Measurements from ENCODE around the gene GUF1. TPM values are rescaled to one million over a fixed set of nuclear protein-coding genes. Genes with fewer than 3 reads are reported as not detected.

Gene GUF1
- total RNA-seq, 2 donors from 2014 or later: 42.8 to 43.7 TPM

DNA sequence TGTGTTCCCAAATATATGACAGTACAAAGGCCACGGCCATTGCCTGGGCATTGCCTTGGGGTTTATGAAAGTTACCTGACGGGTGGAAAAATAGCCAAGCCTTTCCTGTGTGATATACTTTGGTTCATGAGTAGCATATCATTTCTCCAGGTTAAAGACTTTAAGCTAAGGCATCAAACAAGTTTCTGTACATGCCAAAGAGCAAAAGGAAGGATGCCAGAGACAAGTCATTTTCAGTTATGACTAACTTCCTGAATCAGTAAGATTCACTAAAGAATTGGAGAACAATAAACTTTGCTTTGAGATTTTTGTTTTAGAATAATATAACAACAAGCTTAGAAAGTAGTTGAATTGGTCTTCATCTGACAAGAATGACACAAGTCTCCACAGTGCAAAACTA lies 9.7 kb upstream of the GUF1 start:
- Histone ChIP-seq H3K9ac (ENCODE audit: extremely low read depth, low read length, poor library complexity, severe bottlenecking) (no peak overlapping the region), H3K27ac (ENCODE audit: low read depth, low read length) (no peak overlapping the region), H3K9me3 (ENCODE audit: control insufficient read depth, low read length) (no peaks in the 10 kb centered on the region), H3K4me3 (ENCODE audit: low read length) (no peak overlapping the region), H3K4me1 (ENCODE audit: control insufficient read depth, insufficient read depth, low read length) (no peaks in the 10 kb centered on the region), H3K27me3 (ENCODE audit: control insufficient read depth, insufficient read depth, low read length, poor library complexity, severe bottlenecking) (peaks cover 52% of the 10 kb centered on the region), H3K36me3 (ENCODE audit: control insufficient read depth, insufficient read depth, low read length) (no peaks in the 10 kb centered on the region)
- 0 to 43% methylated on average over 1 to 2 of the region's 2 CpGs for WGBS, 2 experiments (ENCODE audit: insufficient coverage in 1 of 2, insufficient read length in 1 of 2)
- TF ChIP-seq, protein P1, sequence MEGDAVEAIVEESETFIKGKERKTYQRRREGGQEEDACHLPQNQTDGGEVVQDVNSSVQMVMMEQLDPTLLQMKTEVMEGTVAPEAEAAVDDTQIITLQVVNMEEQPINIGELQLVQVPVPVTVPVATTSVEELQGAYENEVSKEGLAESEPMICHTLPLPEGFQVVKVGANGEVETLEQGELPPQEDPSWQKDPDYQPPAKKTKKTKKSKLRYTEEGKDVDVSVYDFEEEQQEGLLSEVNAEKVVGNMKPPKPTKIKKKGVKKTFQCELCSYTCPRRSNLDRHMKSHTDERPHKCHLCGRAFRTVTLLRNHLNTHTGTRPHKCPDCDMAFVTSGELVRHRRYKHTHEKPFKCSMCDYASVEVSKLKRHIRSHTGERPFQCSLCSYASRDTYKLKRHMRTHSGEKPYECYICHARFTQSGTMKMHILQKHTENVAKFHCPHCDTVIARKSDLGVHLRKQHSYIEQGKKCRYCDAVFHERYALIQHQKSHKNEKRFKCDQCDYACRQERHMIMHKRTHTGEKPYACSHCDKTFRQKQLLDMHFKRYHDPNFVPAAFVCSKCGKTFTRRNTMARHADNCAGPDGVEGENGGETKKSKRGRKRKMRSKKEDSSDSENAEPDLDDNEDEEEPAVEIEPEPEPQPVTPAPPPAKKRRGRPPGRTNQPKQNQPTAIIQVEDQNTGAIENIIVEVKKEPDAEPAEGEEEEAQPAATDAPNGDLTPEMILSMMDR (conservative IDR thresholded peaks at IDR 0.05): no peak
- H3K36me3 Mint-ChIP-seq (ENCODE audit: low read depth): no peaks in the 10 kb centered on the region
- no peak overlapping the region for H3K4me3 Mint-ChIP-seq
- H3K27me3 Mint-ChIP-seq (ENCODE audit: insufficient read depth): peaks cover 34% of the 10 kb centered on the region
- no peaks in the 10 kb centered on the region for H3K9me3 Mint-ChIP-seq
- no peak for DNase-seq
- H3K27ac Mint-ChIP-seq: no peak overlapping the region
- H3K4me1 Mint-ChIP-seq: no peaks in the 10 kb centered on the region

DNA sequence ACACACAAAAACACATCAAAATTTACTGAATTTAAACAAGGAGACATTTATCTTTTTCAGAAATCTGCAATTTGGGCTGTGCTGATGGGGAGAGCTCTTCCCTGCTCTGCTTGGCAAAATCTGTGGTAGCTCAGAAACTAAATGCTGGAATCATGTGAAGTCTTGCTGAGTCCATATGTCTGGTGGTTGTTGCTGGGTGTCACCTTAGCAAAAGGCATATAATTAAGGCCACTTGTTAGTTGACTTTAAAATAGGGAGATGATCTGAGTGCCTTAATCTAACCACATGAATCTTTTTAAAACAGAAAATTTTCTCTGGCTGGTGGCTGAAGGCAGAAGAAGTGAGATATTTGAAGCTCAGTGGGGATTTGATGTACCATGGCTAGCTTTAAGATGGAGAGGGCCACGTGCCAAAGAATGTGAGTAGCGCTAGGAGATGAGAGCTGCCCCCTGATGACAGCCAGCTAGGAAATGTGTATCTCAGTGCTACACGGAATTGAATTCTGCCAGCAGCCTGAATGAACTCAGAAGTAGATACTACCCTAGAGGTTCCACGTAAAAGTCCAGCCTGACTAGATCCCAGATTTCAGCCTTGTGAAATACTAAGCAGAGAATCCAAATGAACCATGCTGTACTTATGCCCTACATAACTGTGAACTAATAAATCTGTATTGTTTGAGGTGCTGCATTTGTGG lies 7.6 kb upstream of the GUF1 start:
- H3K36me3 ChIP-seq (ENCODE audit: control insufficient read depth, insufficient read depth, low read length): no peaks in the 10 kb centered on the region
- no peaks in the 10 kb centered on the region for H3K4me1 Mint-ChIP-seq
- H3K4me3 ChIP-seq (ENCODE audit: low read length): no peak overlapping the region
- H3K9ac ChIP-seq (ENCODE audit: extremely low read depth, low read length, poor library complexity, severe bottlenecking): no peak overlapping the region
- no peaks in the 10 kb centered on the region for H3K36me3 Mint-ChIP-seq (ENCODE audit: low read depth)
- H3K9me3 ChIP-seq (ENCODE audit: control insufficient read depth, low read length): no peaks in the 10 kb centered on the region
- WGBS, 2 experiments (ENCODE audit: insufficient coverage in 1 of 2, insufficient read length in 1 of 2): 74 to 76% methylated on average over 4 of the region's 4 CpGs
- TF ChIP-seq, protein P1 (conservative IDR thresholded peaks at IDR 0.05): no peak
- DNase-seq: no peak
- H3K27ac Mint-ChIP-seq: no peak overlapping the region
- H3K9me3 Mint-ChIP-seq: no peaks in the 10 kb centered on the region
- H3K27me3 Mint-ChIP-seq (ENCODE audit: insufficient read depth): peaks cover 38% of the 10 kb centered on the region
- H3K27me3 ChIP-seq (ENCODE audit: control insufficient read depth, insufficient read depth, low read length, poor library complexity, severe bottlenecking): peaks cover 52% of the 10 kb centered on the region
- H3K27ac ChIP-seq (ENCODE audit: low read depth, low read length): no peak overlapping the region
- H3K4me3 Mint-ChIP-seq: no peak overlapping the region
- no peaks in the 10 kb centered on the region for H3K4me1 ChIP-seq (ENCODE audit: control insufficient read depth, insufficient read depth, low read length)

GRCh38 chr4:44671636-44672035 lies 6.6 kb upstream of the GUF1 start:
- Histone ChIP-seq H3K27ac (ENCODE audit: low read depth, low read length) (no peak overlapping the region), H3K36me3 (ENCODE audit: control insufficient read depth, insufficient read depth, low read length) (no peaks in the 10 kb centered on the region), H3K4me1 (ENCODE audit: control insufficient read depth, insufficient read depth, low read length) (no peaks in the 10 kb centered on the region), H3K27me3 (ENCODE audit: control insufficient read depth, insufficient read depth, low read length, poor library complexity, severe bottlenecking) (peaks cover 59% of the 10 kb centered on the region), H3K9ac (ENCODE audit: extremely low read depth, low read length, poor library complexity, severe bottlenecking) (no peak overlapping the region), H3K9me3 (ENCODE audit: control insufficient read depth, low read length) (no peaks in the 10 kb centered on the region), H3K4me3 (ENCODE audit: low read length) (no peak overlapping the region)
- WGBS, 2 experiments (ENCODE audit: insufficient coverage in 1 of 2, insufficient read length in 1 of 2): 85 to 88% methylated on average over 3 of the region's 3 CpGs
- no peak for DNase-seq
- Mint-ChIP-seq H3K4me3 (no peak overlapping the region), H3K4me1 (no peaks in the 10 kb centered on the region), H3K9me3 (no peaks in the 10 kb centered on the region), H3K27me3 (ENCODE audit: insufficient read depth) (peaks cover 38% of the 10 kb centered on the region), H3K36me3 (ENCODE audit: low read depth) (no peaks in the 10 kb centered on the region), H3K27ac (no peak overlapping the region)
- TF ChIP-seq, protein P1 (conservative IDR thresholded peaks at IDR 0.05): no peak

Data from endodermal cell (in vitro differentiated cells).